ENCODE measurements around the gene EXT2.

Gene EXT2

DNA sequence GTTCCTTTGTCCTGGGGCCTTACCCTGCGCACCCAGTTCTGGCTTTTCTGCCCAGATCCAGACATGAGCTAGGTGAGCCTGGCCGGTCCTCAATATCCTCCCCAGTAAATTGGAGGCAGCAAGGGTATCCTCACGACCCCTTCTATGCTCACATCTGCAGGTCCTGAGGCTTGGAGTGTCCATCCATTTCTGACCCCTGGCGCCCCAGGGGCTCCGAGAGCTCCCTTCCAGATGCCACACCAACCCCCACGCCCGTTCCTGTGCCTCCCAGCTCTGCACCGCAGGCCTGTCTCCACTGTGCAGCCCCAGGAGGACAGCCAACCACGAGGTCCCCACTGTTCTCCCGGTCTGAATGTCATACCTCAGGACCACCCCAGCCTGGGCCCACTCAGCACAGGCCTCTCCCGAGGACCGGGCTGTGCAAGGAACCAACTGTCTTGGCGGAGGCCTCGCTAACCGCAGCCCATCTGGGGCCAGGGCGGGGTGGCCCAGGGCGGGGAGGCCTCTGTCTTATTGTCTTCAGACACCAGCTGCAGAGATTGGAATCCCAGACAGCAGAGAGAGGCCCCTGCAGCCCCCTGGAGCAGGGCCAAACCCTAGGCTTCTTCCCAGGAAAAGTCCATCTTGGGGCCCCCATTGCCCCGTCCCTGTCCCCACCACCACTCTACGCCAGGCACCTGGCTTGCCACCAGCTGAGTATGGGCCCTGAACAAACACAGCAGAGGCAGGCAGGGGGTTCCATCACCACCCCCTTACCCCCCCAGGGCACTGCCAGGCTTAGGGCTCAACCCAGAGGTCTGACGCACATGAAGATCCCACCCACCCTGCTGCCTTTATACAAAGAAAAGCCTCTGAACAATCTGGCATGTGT is 175.2 kb downstream of the EXT2 start:
- DNase-seq: peak; percentile 15

DNA sequence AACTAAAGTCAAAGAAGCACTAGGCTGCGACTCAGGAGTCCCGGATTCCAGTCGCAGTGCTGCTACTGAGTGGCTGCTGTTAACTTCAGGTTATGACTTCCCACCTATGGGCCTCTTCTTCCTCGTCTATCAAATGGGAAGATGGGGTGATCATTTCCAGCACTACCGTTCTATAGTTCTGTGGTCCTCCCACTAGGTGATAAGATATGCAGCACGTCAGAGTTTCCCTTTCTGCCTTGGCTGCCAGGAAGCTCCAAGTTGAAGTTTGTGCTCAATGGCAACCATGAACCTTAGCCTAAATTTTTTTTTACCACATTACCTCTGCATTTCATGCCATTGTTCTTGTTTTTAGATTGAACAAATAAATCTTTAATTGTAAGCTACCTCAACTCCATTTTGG is 175.8 kb downstream of the EXT2 start:
- DNase-seq: no peak

- DNase-seq: no peak
Measured at GRCh38 chr11:44274404-44274803, 178.9 kb downstream of the EXT2 start.

DNA sequence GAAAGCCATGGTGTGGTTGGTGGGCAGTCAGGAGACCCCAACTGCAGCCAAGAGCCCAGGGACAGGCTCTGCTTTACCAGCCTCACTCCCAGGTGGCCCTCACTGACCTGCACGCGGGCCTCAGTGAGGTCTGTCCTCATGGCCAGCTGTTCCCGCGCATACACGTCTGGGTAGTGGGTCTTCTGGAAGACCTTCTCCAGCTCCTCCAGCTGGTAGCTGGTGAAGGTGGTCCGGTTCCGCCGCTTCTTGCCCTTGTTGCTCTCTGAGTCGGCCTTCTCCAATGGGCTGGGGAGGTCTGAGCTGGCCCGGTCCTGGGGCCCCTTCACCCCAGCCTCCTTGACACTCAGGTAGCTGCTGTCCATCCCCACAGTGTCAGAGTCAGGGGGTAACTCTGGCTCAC is 179.8 kb downstream of the EXT2 start:
- DNase-seq: no peak

DNA sequence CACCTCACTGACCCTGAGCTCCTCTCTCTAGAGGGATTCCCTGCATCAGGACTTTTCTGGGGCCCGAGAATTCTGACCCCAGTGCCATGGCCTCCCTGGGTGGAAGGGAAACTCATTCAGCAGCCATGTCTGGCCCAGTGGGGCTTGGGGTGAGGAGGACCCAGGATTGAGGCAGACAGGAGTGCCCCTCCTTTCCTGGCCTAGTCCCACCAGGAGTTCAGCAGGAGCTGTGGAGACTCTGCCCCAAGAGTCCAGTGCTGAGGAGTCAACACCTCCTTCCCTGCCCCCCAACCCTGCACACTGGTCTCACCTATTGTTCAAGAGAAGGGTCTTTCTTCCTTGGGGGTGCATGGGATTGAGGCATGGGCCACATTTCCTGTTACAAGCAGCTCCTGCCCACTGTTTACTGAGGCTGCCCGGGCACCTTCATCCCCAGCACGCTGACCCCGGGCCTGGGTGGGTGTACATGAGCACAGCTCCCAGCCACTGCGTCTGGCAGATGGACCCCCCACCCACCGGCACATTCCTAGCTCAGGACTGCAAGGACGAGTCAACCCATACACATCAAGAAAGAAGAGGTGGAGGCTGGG is 180.6 kb downstream of the EXT2 start:
- no peak for DNase-seq

DNA sequence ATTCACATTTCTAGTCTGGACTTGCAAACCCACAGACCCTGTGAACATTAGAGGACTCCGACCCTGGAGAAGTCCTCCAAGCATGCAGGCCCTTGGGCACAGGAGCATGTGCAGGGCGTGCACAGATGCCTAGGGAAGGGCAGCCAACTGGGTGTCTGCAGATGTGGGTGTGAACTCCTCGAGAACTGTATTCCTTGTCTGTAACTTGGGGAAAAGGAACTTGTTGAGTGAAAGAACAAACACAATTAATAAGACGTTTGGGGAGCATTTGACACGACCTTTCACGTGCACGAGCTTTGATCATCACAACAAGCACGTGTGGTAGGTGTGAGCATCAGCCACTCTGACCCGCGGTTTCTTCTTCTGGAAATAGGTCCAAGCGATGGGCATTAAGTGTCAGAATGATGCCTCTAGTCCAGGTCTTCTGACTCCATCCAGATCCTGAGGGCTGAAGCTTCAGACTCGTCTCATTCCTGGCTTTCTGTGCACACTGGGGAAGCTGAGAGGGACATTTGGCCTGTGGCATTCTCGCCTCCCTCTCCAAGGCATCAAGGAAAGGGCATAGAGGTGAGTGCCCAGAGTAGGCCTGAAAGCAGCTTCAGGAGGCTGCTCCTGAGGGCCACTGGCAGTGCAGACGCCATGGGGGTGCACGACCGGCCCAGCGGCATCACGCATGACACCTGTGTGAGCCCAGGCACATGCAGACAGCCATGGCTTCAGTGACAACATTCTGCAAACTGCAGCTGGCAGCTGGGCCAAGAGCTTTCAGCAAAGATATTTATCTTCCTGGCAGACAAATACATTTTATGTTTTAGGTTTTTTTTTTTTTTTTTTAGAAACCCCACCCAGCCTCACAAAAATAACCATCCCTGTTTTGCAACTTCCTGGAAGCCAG is 182.0 kb downstream of the EXT2 start:
- no peak for DNase-seq

- no peak for DNase-seq
Measured at GRCh38 chr11:44279483-44279882, 184.0 kb downstream of the EXT2 start.

DNA sequence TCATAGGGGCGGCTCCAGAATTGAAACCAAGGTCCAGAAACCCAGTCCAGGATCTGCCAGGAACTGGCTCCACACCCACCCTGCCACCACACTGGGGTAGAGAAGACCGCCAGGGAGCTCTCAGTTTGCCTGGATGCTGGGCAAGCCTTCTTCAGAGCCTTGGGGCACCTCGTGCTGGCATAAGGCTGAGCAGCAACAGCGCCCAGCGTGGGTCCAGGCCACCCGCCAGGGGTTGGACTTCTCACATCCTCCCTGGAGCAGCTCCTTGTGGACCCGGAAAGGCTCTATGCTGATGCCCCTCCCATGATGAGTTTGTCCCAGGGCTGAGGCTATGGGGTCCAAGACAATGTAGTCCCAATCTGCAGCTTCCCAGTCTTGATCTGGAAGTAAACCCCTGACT is 184.8 kb downstream of the EXT2 start:
- DNase-seq: no peak

DNA sequence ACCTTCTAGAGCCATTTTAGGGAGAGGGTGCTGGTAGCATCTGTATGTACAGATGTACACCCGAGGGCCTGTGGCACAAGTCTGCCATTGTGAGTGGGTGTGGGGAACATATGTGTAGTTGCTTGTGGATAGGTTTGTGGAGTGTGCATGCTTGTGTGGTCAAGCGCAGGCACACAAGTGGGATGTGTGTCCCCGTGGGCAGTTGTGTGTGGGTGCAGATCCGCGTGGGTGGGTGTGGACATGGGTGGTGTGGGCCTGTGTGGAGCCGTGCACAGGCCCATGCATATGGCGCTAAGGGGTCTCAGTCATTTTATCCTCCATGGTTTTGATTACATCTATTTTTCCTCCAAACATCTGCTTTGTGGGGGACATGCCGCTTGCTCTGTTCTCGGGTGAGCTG is 185.7 kb downstream of the EXT2 start:
- DNase-seq: no peak

DNA sequence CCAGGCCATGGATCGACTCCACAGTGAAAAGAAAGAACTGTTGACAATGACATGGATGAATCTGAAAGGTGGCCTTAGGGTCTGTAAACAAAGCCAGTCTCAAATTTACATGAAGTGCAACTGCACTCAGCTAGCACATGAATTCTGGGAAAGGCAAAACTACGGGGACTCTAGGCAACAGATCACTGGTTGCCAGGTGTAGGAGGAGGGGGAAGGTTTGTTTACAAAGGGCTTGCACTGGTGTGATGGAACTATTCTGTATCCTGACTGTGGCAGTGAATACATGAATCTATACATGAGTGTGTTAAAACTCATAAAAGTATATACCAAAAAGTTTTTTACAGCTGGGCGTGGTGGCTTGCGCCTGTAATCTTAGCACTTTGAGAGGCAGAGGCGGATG is 187.1 kb downstream of the EXT2 start:
- DNase-seq: no peak

DNA sequence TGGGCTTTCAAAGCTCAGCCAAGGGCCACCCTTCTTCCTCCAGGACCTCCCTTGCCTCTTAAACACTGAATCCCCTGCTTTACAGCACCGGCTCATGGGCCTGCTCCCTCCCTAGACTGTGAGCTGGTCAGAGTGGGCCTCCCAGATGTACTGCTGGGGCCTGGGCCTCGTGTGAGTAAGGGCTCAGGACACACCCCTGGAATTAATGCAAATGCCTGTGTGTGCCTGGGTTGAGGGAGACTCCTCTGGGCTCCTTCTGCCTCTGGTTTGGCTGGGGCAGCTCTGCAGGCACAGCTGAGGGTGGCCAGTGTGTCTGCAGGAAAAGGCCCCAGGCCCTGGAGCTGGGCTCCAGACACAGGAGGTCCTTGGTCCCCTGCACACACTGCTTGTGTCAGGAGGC is 190.3 kb downstream of the EXT2 start:
- no peak for DNase-seq

DNA sequence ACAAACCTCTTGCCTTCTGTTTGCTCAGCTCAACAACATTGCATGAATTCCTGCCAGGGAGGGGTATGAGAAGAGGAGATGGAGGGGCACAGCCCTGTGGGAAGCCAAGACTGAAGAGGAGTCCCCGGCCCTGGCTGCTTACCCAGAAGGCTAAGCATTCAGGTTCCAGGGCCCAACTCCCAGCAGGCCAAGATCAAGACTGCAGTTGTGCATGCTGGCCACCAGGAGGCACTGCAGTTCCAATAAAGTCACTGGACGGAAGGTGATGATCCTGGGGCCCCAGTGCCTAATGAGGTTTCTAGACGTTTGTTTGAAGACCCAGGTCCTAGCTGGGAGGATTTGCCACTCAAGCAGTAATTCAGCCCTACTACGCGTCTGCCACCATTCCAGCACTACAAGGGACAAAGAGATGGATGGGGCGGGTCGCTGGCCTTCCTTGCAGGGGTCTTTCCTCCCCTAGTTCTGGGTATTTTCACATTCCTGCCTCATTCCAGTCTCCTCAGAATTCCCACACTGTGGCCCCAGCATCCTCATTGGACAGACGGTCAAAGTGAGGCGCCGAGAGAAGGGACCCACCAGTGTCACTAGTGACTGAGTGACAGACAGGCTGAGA is 190.9 kb downstream of the EXT2 start:
- peak; percentile 92 for DNase-seq

GRCh38 chr11:44286911-44287310 is 191.4 kb downstream of the EXT2 start:
- DNase-seq: no peak

GRCh38 chr11:44288133-44288526 is 192.7 kb downstream of the EXT2 start:
- no peak for DNase-seq

- no peak for DNase-seq
Measured at GRCh38 chr11:44290208-44290607, 194.7 kb downstream of the EXT2 start.

Measured in 8988T (cell line).